Activated B cell treated with CpG ODN at 0.5 μM for 24 hours (primary cell): ENCODE measurements around the gene SRRT. TPM values are rescaled to one million over a fixed set of nuclear protein-coding genes. Genes with fewer than 3 reads are reported as not detected.
"Not testable (repeated sequence)": the region's sequence is repeated elsewhere in the genome, so short reads cannot be mapped to it uniquely, and the experiment has no call there.

Experiments used
- ATAC-seq: fragments of 200-7000 bp; cut with Tn5 transposase; one replicate; pipeline ENCODE4 v1.10.0; 2021; ENCODE audit warnings: low read depth, mild to moderate bottlenecking, moderate library complexity
- CTCF ChIA-PET: fragments of 350-600 bp; sonication (Branson Sonifier 250); formaldehyde crosslinking; loops from one replicate; lab custom pipeline; 2021; ENCODE audit warnings: antibody characterized with exemption; lab: Charles Lee
- POLR2A ChIA-PET: fragments of 350-600 bp; sonication (Branson Sonifier 250); formaldehyde crosslinking; loops from one replicate; lab custom pipeline; 2021; ENCODE audit warnings: antibody characterized with exemption; lab: Charles Lee
- DNase-seq: peaks from one replicate; pipeline ENCODE4 v3.0.0; 2022
- H3K27ac Mint-ChIP-seq: one replicate; pipeline ENCODE4 v1.8.0; 2020; ENCODE audit warnings: mixed read lengths
- H3K27me3 Mint-ChIP-seq: one replicate; pipeline ENCODE4 v1.8.0; 2021; ENCODE audit warnings: mixed read lengths
- H3K36me3 Mint-ChIP-seq: one replicate; pipeline ENCODE4 v1.8.0; 2021; ENCODE audit warnings: low read depth, mixed read lengths
- H3K4me1 Mint-ChIP-seq: one replicate; pipeline ENCODE4 v1.8.0; 2021; ENCODE audit warnings: mixed read lengths
- H3K4me3 Mint-ChIP-seq: one replicate; pipeline ENCODE4 v1.8.0; 2020; ENCODE audit warnings: mild to moderate bottlenecking, mixed read lengths
- H3K9me3 Mint-ChIP-seq: one replicate; pipeline ENCODE4 v1.8.0; 2020; ENCODE audit warnings: mixed read lengths
- CTCF ChIP-seq: fragments of 200-600 bp; IDR thresholded peaks from one replicate; pipeline ENCODE4 v1.8.0; 2022; ENCODE audit warnings: antibody characterized with exemption, mild to moderate bottlenecking
- intact Hi-C: fragments of 100-400 bp; cut with micrococcal nuclease; formaldehyde crosslinking; loops from one replicate; pipeline ENCODE4 v1.15.1; 2024
- total RNA-seq: library from RNA; stranded (reverse); gene quantifications from 2 replicates; pipeline ENCODE4 v1.2.3, GENCODE V29; 2022

The SRRT gene
- total RNA-seq, 1 donor from 2014 or later, result 244 TPM

- Mint-ChIP-seq H3K36me3 (no peaks in the 10 kb centered on the region), H3K27me3 (peaks cover 23% of the 10 kb centered on the region), H3K27ac (no peak overlapping the region), H3K9me3 (no peaks in the 10 kb centered on the region), H3K4me3 (no peak overlapping the region), H3K4me1 (peaks cover 9% of the 10 kb centered on the region)
- DNase-seq, result no peak
- no peak for TF ChIP-seq CTCF
- intact Hi-C loops, result no loop called here
- ChIA-PET CTCF (interaction anchor here (2.8 kb wide), 1 partner anchor 159 kb away, joined by 24 read pairs; no protein-coding TSS in a partner anchor), POLR2A (no interaction called here)
- ATAC-seq, result no peak
Measured at GRCh38 chr7:100899432-100899831, 24.5 kb downstream of the SRRT start.

- Mint-ChIP-seq H3K27ac (no peak overlapping the region), H3K36me3 (no peaks in the 10 kb centered on the region), H3K4me1 (peaks cover 7% of the 10 kb centered on the region), H3K4me3 (no peak overlapping the region), H3K9me3 (no peaks in the 10 kb centered on the region), H3K27me3 (peaks cover 21% of the 10 kb centered on the region)
- CTCF ChIA-PET, result interaction anchor here (1.3 kb wide), 1 partner anchor 158 kb away, joined by 4 read pairs; no protein-coding TSS in a partner anchor
- intact Hi-C loops, result no loop called here
- no peak for DNase-seq
- no peak for ATAC-seq
- TF ChIP-seq CTCF, result no peak
- POLR2A ChIA-PET, result interaction anchor here (0.6 to 1.3 kb wide), 2 partner anchors 26 to 36 kb away, joined by 3 read pairs; partner anchors contain the start of gene SRRT
Measured at GRCh38 chr7:100900978-100901377, 26.1 kb downstream of the SRRT start.

- intact Hi-C loops, result no loop called here
- H3K27me3 Mint-ChIP-seq, result peaks cover 16% of the 10 kb centered on the region
- H3K9me3 Mint-ChIP-seq, result no peaks in the 10 kb centered on the region
- H3K4me1 Mint-ChIP-seq, result peaks cover 2% of the 10 kb centered on the region
- ATAC-seq, result no peak
- no peak overlapping the region for H3K27ac Mint-ChIP-seq
- CTCF ChIA-PET, result no interaction called here
- no peak overlapping the region for H3K4me3 Mint-ChIP-seq
- TF ChIP-seq CTCF, result no peak
- POLR2A ChIA-PET, result interaction anchor here (0.7 kb wide), 1 partner anchor 494 kb away, joined by 7 read pairs; no protein-coding TSS in a partner anchor
- DNase-seq, result no peak
- no peaks in the 10 kb centered on the region for H3K36me3 Mint-ChIP-seq
Measured at GRCh38 chr7:100901921-100902332, 27.0 kb downstream of the SRRT start.

- ATAC-seq, result no peak
- no peak for DNase-seq
- Mint-ChIP-seq H3K4me1 (no peaks in the 10 kb centered on the region), H3K27ac (no peak overlapping the region), H3K27me3 (peaks cover 13% of the 10 kb centered on the region), H3K9me3 (no peaks in the 10 kb centered on the region), H3K4me3 (no peak overlapping the region), H3K36me3 (no peaks in the 10 kb centered on the region)
- ChIA-PET POLR2A (interaction anchor here (0.7 kb wide), 1 partner anchor 495 kb away, joined by 7 read pairs; no protein-coding TSS in a partner anchor), CTCF (no interaction called here)
- intact Hi-C loops, result no loop called here
- no peak for TF ChIP-seq CTCF
Measured at GRCh38 chr7:100902638-100903037, 27.7 kb downstream of the SRRT start.

- peaks cover 5% of the 10 kb centered on the region for H3K4me1 Mint-ChIP-seq
- no peak for TF ChIP-seq CTCF
- intact Hi-C loops, result no loop called here
- no peak overlapping the region for H3K4me3 Mint-ChIP-seq
- ChIA-PET POLR2A (no interaction called here), CTCF (no interaction called here)
- H3K36me3 Mint-ChIP-seq, result no peaks in the 10 kb centered on the region
- H3K27me3 Mint-ChIP-seq, result peaks cover 2% of the 10 kb centered on the region
- DNase-seq (no peak), ATAC-seq (no peak)
- H3K9me3 Mint-ChIP-seq, result no peaks in the 10 kb centered on the region
- no peak overlapping the region for H3K27ac Mint-ChIP-seq
Measured at GRCh38 chr7:100908512-100908911, 33.6 kb downstream of the SRRT start.

- H3K9me3 Mint-ChIP-seq, DNase-seq, H3K27me3 Mint-ChIP-seq, ATAC-seq, H3K27ac Mint-ChIP-seq, intact Hi-C loops, H3K4me3 Mint-ChIP-seq, CTCF ChIA-PET, H3K36me3 Mint-ChIP-seq, H3K4me1 Mint-ChIP-seq: not testable (repeated sequence)
- POLR2A ChIA-PET, result interaction anchor here (0.6 kb wide), 2 partner anchors 110 to 514 kb away, joined by 3 to 4 read pairs; no protein-coding TSS in a partner anchor
Measured at GRCh38 chr7:100910443-100910842, 35.5 kb downstream of the SRRT start.
